NT2/D1 (cell line): ENCODE data around the gene HMGCL.
A peak's percentile ranks its signal among the peaks of the same experiment; 100 is the strongest.
"Not testable (repeated sequence)": the region's sequence is repeated elsewhere in the genome, so short reads cannot be mapped to it uniquely, and the experiment has no call there.

Experiments
- DNase-seq: peaks from one replicate; pipeline ENCODE4 v3.0.0-alpha.2; 2011; ENCODE audit warnings: low read depth, low spot score
- H3K27me3 ChIP-seq: 2 replicates; pipeline ENCODE4 v1.6.0; 2011; ENCODE audit warnings: mild to moderate bottlenecking; ENCODE audit not compliant: insufficient read length, insufficient read depth
- H3K36me3 ChIP-seq: 2 replicates; pipeline ENCODE4 v1.6.1; 2011; ENCODE audit warnings: mild to moderate bottlenecking, low read length, mixed read lengths; ENCODE audit not compliant: insufficient read depth, insufficient read length
- H3K4me1 ChIP-seq: 2 replicates; pipeline ENCODE4 v1.5.1; 2011; ENCODE audit not compliant: insufficient read depth, insufficient read length
- H3K4me3 ChIP-seq: 2 replicates; pipeline ENCODE4 v1.5.1; 2011; ENCODE audit warnings: low read depth; ENCODE audit not compliant: insufficient read length
- H3K9ac ChIP-seq: 2 replicates; pipeline ENCODE4 v1.6.0; 2011; ENCODE audit warnings: low read depth; ENCODE audit not compliant: insufficient read length
- H3K9me3 ChIP-seq: 2 replicates; pipeline ENCODE4 v1.5.1; 2011; ENCODE audit warnings: mild to moderate bottlenecking, low read length; ENCODE audit not compliant: insufficient read depth
- SUZ12 ChIP-seq: IDR thresholded peaks from 2 replicates; pipeline ENCODE4 v1.6.1; 2011; ENCODE audit not compliant: insufficient read length, insufficient read depth; ENCODE audit errors: extremely low read depth
- YY1 ChIP-seq: IDR thresholded peaks from 2 replicates; pipeline ENCODE4 v1.6.1; 2011; ENCODE audit not compliant: insufficient read length, insufficient read depth
- ZNF274 ChIP-seq: IDR thresholded peaks from 2 replicates; pipeline ENCODE4 v1.6.1; 2011; ENCODE audit warnings: mild to moderate bottlenecking, low read depth, low read length

Gene HMGCL

GRCh38 chr1:23845163-23845562 lies 19.9 kb upstream of the HMGCL start:
- no peak for TF ChIP-seq SUZ12
- no peak for TF ChIP-seq YY1
- TF ChIP-seq ZNF274: no peak
- no peak for DNase-seq

GRCh38 chr1:23843644-23844043 lies 18.4 kb upstream of the HMGCL start:
- no peak overlapping the region for H3K9ac ChIP-seq
- H3K9me3 ChIP-seq: peaks cover 10% of the 10 kb centered on the region; the same call in 1 of the 2 replicates
- no peak for TF ChIP-seq SUZ12
- no peak for TF ChIP-seq YY1
- TF ChIP-seq ZNF274: no peak
- no peaks in the 10 kb centered on the region for H3K27me3 ChIP-seq
- no peak for DNase-seq
- H3K4me3 ChIP-seq: no peak overlapping the region
- H3K36me3 ChIP-seq: no peaks in the 10 kb centered on the region
- H3K4me1 ChIP-seq: no peaks in the 10 kb centered on the region

More at GRCh38 chr1:23845163-23845562, 19.9 kb upstream of the HMGCL start:
- Histone ChIP-seq H3K4me1 (no peaks in the 10 kb centered on the region), H3K27me3 (no peaks in the 10 kb centered on the region), H3K9ac (no peak overlapping the region), H3K9me3 (peaks cover 10% of the 10 kb centered on the region; the same call in 1 of the 2 replicates), H3K36me3 (no peaks in the 10 kb centered on the region), H3K4me3 (no peak overlapping the region)

- TF ChIP-seq SUZ12 (no peak), ZNF274 (no peak), YY1 (no peak)
- H3K4me1 ChIP-seq: no peaks in the 10 kb centered on the region
- DNase-seq: no peak
- H3K27me3 ChIP-seq: peaks cover 23% of the 10 kb centered on the region
- peak overlapping the region; percentile 5 for H3K4me3 ChIP-seq
- H3K36me3 ChIP-seq: no peaks in the 10 kb centered on the region
- H3K9me3 ChIP-seq: no peaks in the 10 kb centered on the region
- H3K9ac ChIP-seq: no peak overlapping the region
These were observed 13.2 kb upstream of the HMGCL start for GRCh38 chr1:23838401-23838866.

GRCh38 chr1:23837908-23838307 lies 12.7 kb upstream of the HMGCL start:
- Histone ChIP-seq H3K36me3 (no peaks in the 10 kb centered on the region), H3K9ac (no peak overlapping the region), H3K27me3 (peaks cover 23% of the 10 kb centered on the region), H3K4me1 (no peaks in the 10 kb centered on the region), H3K9me3 (no peaks in the 10 kb centered on the region), H3K4me3 (no peak overlapping the region)
- no peak for TF ChIP-seq ZNF274
- no peak for TF ChIP-seq YY1
- TF ChIP-seq SUZ12: no peak
- no peak for DNase-seq

GRCh38 chr1:23836037-23836436 lies 10.8 kb upstream of the HMGCL start:
- H3K9me3 ChIP-seq: no peaks in the 10 kb centered on the region
- H3K4me1 ChIP-seq: no peaks in the 10 kb centered on the region
- no peak for DNase-seq
- H3K36me3 ChIP-seq: no peaks in the 10 kb centered on the region
- TF ChIP-seq YY1: no peak
- TF ChIP-seq ZNF274: no peak
- TF ChIP-seq SUZ12: no peak
- no peak overlapping the region for H3K9ac ChIP-seq
- no peak overlapping the region for H3K4me3 ChIP-seq
- H3K27me3 ChIP-seq: peaks cover 23% of the 10 kb centered on the region

GRCh38 chr1:23834156-23834555 lies 8.9 kb upstream of the HMGCL start:
- H3K27me3 ChIP-seq: peaks cover 23% of the 10 kb centered on the region
- not testable (repeated sequence) for H3K36me3 ChIP-seq, H3K4me3 ChIP-seq, H3K9ac ChIP-seq, H3K4me1 ChIP-seq, DNase-seq, H3K9me3 ChIP-seq

- no peaks in the 10 kb centered on the region for H3K36me3 ChIP-seq
- H3K9me3 ChIP-seq: no peaks in the 10 kb centered on the region
- DNase-seq: no peak
- no peaks in the 10 kb centered on the region for H3K27me3 ChIP-seq
- peaks cover 2% of the 10 kb centered on the region for H3K4me1 ChIP-seq
- no peak overlapping the region for H3K9ac ChIP-seq
- no peak overlapping the region for H3K4me3 ChIP-seq
- no peak for TF ChIP-seq SUZ12
- TF ChIP-seq ZNF274: no peak
- no peak for TF ChIP-seq YY1
These were observed 2.5 kb upstream of the HMGCL start for GRCh38 chr1:23827717-23828116.

GRCh38 chr1:23826590-23826989 lies 1.4 kb upstream of the HMGCL start:
- DNase-seq, H3K9ac ChIP-seq, H3K9me3 ChIP-seq, H3K4me3 ChIP-seq, H3K27me3 ChIP-seq, H3K36me3 ChIP-seq, H3K4me1 ChIP-seq: not testable (repeated sequence)
